ENCODE results near the gene TMEM30B. TPM values are rescaled to one million over a fixed set of nuclear protein-coding genes. Genes with fewer than 3 reads are reported as not detected.

Gene TMEM30B
- total RNA-seq, 6 donors from 2014 or later = 15.7 to 59.7 (median 26.4) TPM

GRCh38 chr14:61328626-61329262 lies 47.6 kb upstream of the TMEM30B start:
- Histone ChIP-seq H3K36me3 (no peaks in the 10 kb centered on the region), H3K9me3 (no peaks in the 10 kb centered on the region), H3K27ac (peak overlapping the region; percentile 55 to 93 (median 74)), H3K27me3 (no peaks in the 10 kb centered on the region), H3K4me3 (no peak overlapping the region), H3K4me1 (peaks cover 7 to 36% (median 24%) of the 10 kb centered on the region in 4 donors)
- ATAC-seq (ENCODE audit: low FRiP score in 2 of 2) = no peak
- TF ChIP-seq EP300 (IDR thresholded peaks at IDR 0.05) = no peak
- TF ChIP-seq POLR2AphosphoS5 (IDR thresholded peaks at IDR 0.05) = no peak
- no peak for TF ChIP-seq POLR2A (IDR thresholded peaks at IDR 0.05)
- TF ChIP-seq CTCF (IDR thresholded peaks at IDR 0.05) = no peak
- DNase-seq = no peak
- WGBS, 2 donors = 79 to 87% methylated on average over 4 of the region's 4 CpGs

DNA sequence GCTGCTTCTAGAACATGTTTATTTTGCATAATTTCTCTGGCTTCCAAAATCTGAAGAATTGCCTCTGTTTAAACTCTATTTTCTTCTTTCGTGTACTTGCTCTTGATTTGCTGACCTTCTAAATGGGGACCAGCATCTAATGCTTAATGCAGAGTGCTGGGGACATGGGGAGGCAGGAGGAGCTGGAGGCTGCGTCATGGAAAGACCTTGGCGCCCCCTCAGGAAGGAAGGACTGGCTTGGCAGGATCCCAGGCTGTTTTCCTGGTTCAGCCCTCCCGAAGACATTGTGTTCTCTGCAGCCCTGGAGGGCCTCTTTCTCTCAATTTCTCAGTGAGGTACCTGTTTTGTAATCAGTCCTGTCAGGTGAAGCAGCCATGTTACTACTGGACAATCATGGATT lies 45.7 kb upstream of the TMEM30B start:
- no peaks in the 10 kb centered on the region for H3K36me3 ChIP-seq
- 13 to 24% methylated on average over 4 of the region's 4 CpGs for WGBS, 2 donors
- H3K9me3 ChIP-seq = no peaks in the 10 kb centered on the region
- peak overlapping the region in 2 of 4 donors; percentile 2 to 6 for H3K4me3 ChIP-seq
- peak; percentile 42 to 80 for ATAC-seq (ENCODE audit: low FRiP score in 2 of 2)
- H3K27ac ChIP-seq = peak overlapping the region; percentile 69 to 93 (median 91)
- DNase-seq = peak in 1 of 2 donors; percentile 85
- TF ChIP-seq POLR2A (IDR thresholded peaks at IDR 0.05) = peak in 2 of 4 donors; percentile 23 to 31
- peak; percentile 69 to 99 (median 86) for TF ChIP-seq EP300 (IDR thresholded peaks at IDR 0.05)
- TF ChIP-seq CTCF (IDR thresholded peaks at IDR 0.05) = no peak
- TF ChIP-seq POLR2AphosphoS5 (IDR thresholded peaks at IDR 0.05) = peak; percentile 92 to 94
- peaks cover 7 to 27% (median 23%) of the 10 kb centered on the region in 4 donors for H3K4me1 ChIP-seq
- no peaks in the 10 kb centered on the region for H3K27me3 ChIP-seq

DNA sequence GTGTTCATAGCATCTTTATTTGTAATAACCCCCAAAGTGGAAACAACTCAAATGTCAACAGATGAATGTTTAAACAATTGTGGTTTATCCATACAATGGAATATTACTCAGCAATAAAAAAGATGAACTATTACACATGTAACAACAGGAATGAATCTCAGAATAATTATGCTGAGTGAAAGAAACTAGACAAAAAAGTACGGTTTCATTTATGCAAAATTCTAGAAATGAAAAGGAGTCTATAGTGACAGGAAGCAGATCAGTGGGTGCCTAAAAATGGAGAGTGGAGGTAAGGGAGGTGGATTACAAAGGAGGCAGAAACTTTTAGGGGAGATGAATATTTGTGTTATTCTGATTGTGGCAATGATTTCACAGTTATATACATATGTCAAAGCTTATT lies 45.0 kb upstream of the TMEM30B start:
- Histone ChIP-seq H3K9me3 (no peaks in the 10 kb centered on the region), H3K4me3 (no peak overlapping the region), H3K27me3 (no peaks in the 10 kb centered on the region), H3K4me1 (peaks cover 7 to 32% (median 24%) of the 10 kb centered on the region in 4 donors), H3K27ac (peak overlapping the region; percentile 69 to 93 (median 91)), H3K36me3 (no peaks in the 10 kb centered on the region)
- 93 to 95% methylated on average over 1 of the region's 1 CpG for WGBS, 2 donors
- no peak for TF ChIP-seq POLR2A (IDR thresholded peaks at IDR 0.05)
- no peak for TF ChIP-seq EP300 (IDR thresholded peaks at IDR 0.05)
- TF ChIP-seq CTCF (IDR thresholded peaks at IDR 0.05) = no peak
- no peak for TF ChIP-seq POLR2AphosphoS5 (IDR thresholded peaks at IDR 0.05)
- no peak for ATAC-seq (ENCODE audit: low FRiP score in 2 of 2)
- DNase-seq = no peak

- ATAC-seq (ENCODE audit: low FRiP score in 2 of 2) (no peak), DNase-seq (no peak)
- TF ChIP-seq POLR2AphosphoS5 (IDR thresholded peaks at IDR 0.05) (no peak), EP300 (IDR thresholded peaks at IDR 0.05) (no peak), CTCF (IDR thresholded peaks at IDR 0.05) (no peak), POLR2A (IDR thresholded peaks at IDR 0.05) (no peak)
- Histone ChIP-seq H3K36me3 (no peaks in the 10 kb centered on the region), H3K4me3 (peak overlapping the region in 1 of 4 donors; percentile 78), H3K9me3 (no peaks in the 10 kb centered on the region), H3K27ac (peak overlapping the region; percentile 27 to 93 (median 91)), H3K27me3 (no peaks in the 10 kb centered on the region), H3K4me1 (peaks cover 4 to 41% (median 21%) of the 10 kb centered on the region in 4 donors)
- WGBS, 2 donors = 87 to 91% methylated on average over 1 of the region's 1 CpG
Measured at GRCh38 chr14:61325166-61325565, 44.0 kb upstream of the TMEM30B start.

DNA sequence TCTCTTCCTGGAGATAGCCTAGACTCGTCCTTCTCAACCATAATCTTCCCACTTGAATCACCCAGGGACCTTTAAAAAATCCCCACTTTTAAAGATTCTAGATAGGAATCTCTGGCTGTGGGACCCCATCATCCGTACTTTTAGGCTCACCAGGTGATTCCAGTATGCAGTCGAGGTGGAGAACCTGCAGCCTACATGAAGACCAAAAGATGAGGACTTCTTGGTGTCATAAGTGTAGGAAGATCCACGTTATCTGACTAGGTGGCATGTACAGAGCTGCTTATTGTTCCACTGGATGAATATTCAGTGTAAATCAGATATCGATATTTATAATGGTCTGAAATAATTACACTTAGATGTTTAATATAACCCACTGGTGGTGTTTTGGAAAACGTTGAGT lies 42.8 kb upstream of the TMEM30B start:
- Histone ChIP-seq H3K4me1 (peaks cover 0 to 29% (median 12%) of the 10 kb centered on the region in 4 donors), H3K9me3 (no peaks in the 10 kb centered on the region), H3K4me3 (peak overlapping the region; percentile 7 to 87 (median 78)), H3K27ac (peak overlapping the region; percentile 89 to 93 (median 92)), H3K27me3 (no peaks in the 10 kb centered on the region), H3K36me3 (no peaks in the 10 kb centered on the region)
- ATAC-seq (ENCODE audit: low FRiP score in 2 of 2) (no peak), DNase-seq (no peak)
- TF ChIP-seq POLR2A (IDR thresholded peaks at IDR 0.05) = no peak
- TF ChIP-seq POLR2AphosphoS5 (IDR thresholded peaks at IDR 0.05) = no peak
- TF ChIP-seq EP300 (IDR thresholded peaks at IDR 0.05) = no peak
- TF ChIP-seq CTCF (IDR thresholded peaks at IDR 0.05) = no peak
- 61 to 65% methylated on average over 6 of the region's 6 CpGs for WGBS, 2 donors
